Thyroid gland (tissue), 4 donors: ENCODE measurements around the gene ODAD4. TPM values are rescaled to one million over a fixed set of nuclear protein-coding genes. Genes with fewer than 3 reads are reported as not detected.

Source experiments
- DNase-seq, 2 donors: peaks; one replicate each; pipeline ENCODE4 v3.0.0-alpha.2; 2019
- H3K27ac ChIP-seq, 3 donors: fragments of 200-600 bp; sonication (generic); 1 replicate in 2 of 3; 2 replicates in 1 of 3; pipeline ENCODE4 v1.5.1; 2016 to 2019; ENCODE audit warnings: mild to moderate bottlenecking in 1 of 3, moderate library complexity in 1 of 3
- H3K27me3 ChIP-seq: fragments of 200-600 bp; sonication (generic); one replicate; pipeline ENCODE4 v1.5.1; 2019
- H3K36me3 ChIP-seq, 2 donors: fragments of 200-600 bp; sonication (generic); one replicate each; pipeline ENCODE4 v1.5.1; 2016 to 2019
- H3K4me1 ChIP-seq, 2 donors: fragments of 200-600 bp; sonication (generic); one replicate each; pipeline ENCODE4 v1.5.1; 2017 to 2019
- H3K4me3 ChIP-seq, 3 donors: fragments of 200-600 bp; sonication (generic); replicated peaks in 1 of 3; 1 replicate in 2 of 3; 2 replicates in 1 of 3; pipeline ENCODE4 v1.5.1; 2016; ENCODE audit warnings: mild to moderate bottlenecking in 1 of 3
- H3K9me3 ChIP-seq: fragments of 200-600 bp; sonication (generic); one replicate; pipeline ENCODE4 v1.5.1; 2017
- CTCF ChIP-seq, 6 experiments: fragments of 200-600 bp in 3 of 6; fragments of 450-650 bp in 3 of 6; sonication (generic) in 3 of 6; IDR thresholded peaks; one replicate each; pipeline ENCODE4 v1.5.1; 2016 to 2019; ENCODE audit warnings: antibody characterized with exemption in 6 of 6, mild to moderate bottlenecking in 2 of 6, inconsistent platforms in 1 of 6, moderate library complexity in 1 of 6
- POLR2A ChIP-seq, 2 donors: fragments of 450-650 bp; IDR thresholded peaks; one replicate each; pipeline ENCODE4 v1.6.1; 2017; ENCODE audit warnings: antibody characterized with exemption in 2 of 2, mild to moderate bottlenecking in 2 of 2, moderate library complexity in 1 of 2
- WGBS, 2 donors: methylation state at CpG; one replicate each; pipeline ENCODE4 v1.1.5; 2017; 5-methylcytosine and 5-hydroxymethylcytosine counted together
- intact Hi-C: fragments of 100-400 bp; cut with DNase I; formaldehyde crosslinking; loops from one replicate; pipeline ENCODE4 v1.15.1; 2023
- total RNA-seq, 4 donors: library from RNA; depleted of rRNA; stranded (reverse); fragments of >200 nt; gene quantifications; one replicate each; pipeline ENCODE4 v1.2.3, GENCODE V29; 2016

ODAD4 gene
- total RNA-seq, 4 donors from 2014 or later = 3.0 to 8.2 (median 3.8) TPM

- H3K9me3 ChIP-seq = no peaks in the 10 kb centered on the region
- no peaks in the 10 kb centered on the region for H3K27me3 ChIP-seq
- no peak for DNase-seq
- no peak overlapping the region for H3K27ac ChIP-seq
- TF ChIP-seq POLR2A (IDR thresholded peaks at IDR 0.05) (no peak), CTCF (IDR thresholded peaks at IDR 0.05) (no peak)
- H3K36me3 ChIP-seq = peaks cover 62 to 74% of the 10 kb centered on the region in 2 donors
- no peak overlapping the region for H3K4me3 ChIP-seq
- intact Hi-C loops = no loop called here
- H3K4me1 ChIP-seq = peaks cover 0 to 4% of the 10 kb centered on the region in 2 donors
- 78 to 86% methylated on average over 14 of the region's 14 CpGs for WGBS, 2 donors
Measured at GRCh38 chr17:41982026-41982760, 51.8 kb downstream of the ODAD4 start.

GRCh38 chr17:41984454-41984853 lies 54.0 kb downstream of the ODAD4 start:
- 98% methylated on average over 8 of the region's 8 CpGs for WGBS, 2 donors
- no peaks in the 10 kb centered on the region for H3K27me3 ChIP-seq
- TF ChIP-seq CTCF (IDR thresholded peaks at IDR 0.05) (no peak), POLR2A (IDR thresholded peaks at IDR 0.05) (no peak)
- H3K9me3 ChIP-seq = no peaks in the 10 kb centered on the region
- DNase-seq = no peak
- H3K4me3 ChIP-seq = no peak overlapping the region
- H3K27ac ChIP-seq = no peak overlapping the region
- H3K36me3 ChIP-seq = peaks cover 71 to 84% of the 10 kb centered on the region in 2 donors
- H3K4me1 ChIP-seq = no peaks in the 10 kb centered on the region
- intact Hi-C loops = no loop called here

GRCh38 chr17:41985919-41986318 lies 55.5 kb downstream of the ODAD4 start:
- TF ChIP-seq POLR2A (IDR thresholded peaks at IDR 0.05) = no peak
- no peak for TF ChIP-seq CTCF (IDR thresholded peaks at IDR 0.05)
- Histone ChIP-seq H3K27ac (no peak overlapping the region), H3K4me1 (no peaks in the 10 kb centered on the region), H3K36me3 (peaks cover 69 to 76% of the 10 kb centered on the region in 2 donors), H3K27me3 (no peaks in the 10 kb centered on the region), H3K4me3 (no peak overlapping the region), H3K9me3 (no peaks in the 10 kb centered on the region)
- intact Hi-C loops = no loop called here
- no peak for DNase-seq
- 95 to 97% methylated on average over 8 of the region's 8 CpGs for WGBS, 2 donors

GRCh38 chr17:41986634-41987033 lies 56.2 kb downstream of the ODAD4 start:
- no peak for DNase-seq
- H3K27ac ChIP-seq = no peak overlapping the region
- no peak overlapping the region for H3K4me3 ChIP-seq
- WGBS, 2 donors = 90 to 96% methylated on average over 1 of the region's 1 CpG
- intact Hi-C loops = no loop called here
- TF ChIP-seq POLR2A (IDR thresholded peaks at IDR 0.05) (no peak), CTCF (IDR thresholded peaks at IDR 0.05) (no peak)
- H3K4me1 ChIP-seq = no peaks in the 10 kb centered on the region
- peaks cover 62 to 75% of the 10 kb centered on the region in 2 donors for H3K36me3 ChIP-seq
- H3K27me3 ChIP-seq = no peaks in the 10 kb centered on the region
- H3K9me3 ChIP-seq = no peaks in the 10 kb centered on the region

GRCh38 chr17:41987642-41988041 lies 57.2 kb downstream of the ODAD4 start:
- H3K36me3 ChIP-seq = peaks cover 64 to 75% of the 10 kb centered on the region in 2 donors
- 84 to 93% methylated on average over 3 of the region's 3 CpGs for WGBS, 2 donors
- DNase-seq = no peak

More at GRCh38 chr17:41987642-41988041, 57.2 kb downstream of the ODAD4 start:
- no peak overlapping the region for H3K4me3 ChIP-seq
- H3K27me3 ChIP-seq = no peaks in the 10 kb centered on the region
- no peaks in the 10 kb centered on the region for H3K4me1 ChIP-seq
- no peak overlapping the region for H3K27ac ChIP-seq
- no peaks in the 10 kb centered on the region for H3K9me3 ChIP-seq
- intact Hi-C loops = no loop called here
- TF ChIP-seq CTCF (IDR thresholded peaks at IDR 0.05) = no peak
